Immature natural killer cell (primary cell): Measurements from ENCODE around the gene ADAMTSL1. TPM values are rescaled to one million over a fixed set of nuclear protein-coding genes. Genes with fewer than 3 reads are reported as not detected.

Experiments used
- DNase-seq, 3 donors: peaks; one replicate each; pipeline ENCODE4 v3.0.0; 2022; ENCODE audit warnings: mixed read lengths in 1 of 3
- H3K27ac Mint-ChIP-seq, 6 donors: one replicate each; pipeline ENCODE4 v1.8.0; 2020; ENCODE audit warnings: mixed read lengths in 6 of 6, mild to moderate bottlenecking in 5 of 6, inconsistent platforms in 4 of 6, moderate library complexity in 3 of 6
- H3K27me3 Mint-ChIP-seq, 3 donors: one replicate each; pipeline ENCODE4 v1.8.0; 2020 to 2021; ENCODE audit warnings: low read depth in 3 of 3, mild to moderate bottlenecking in 3 of 3, mixed read lengths in 3 of 3, moderate library complexity in 3 of 3, inconsistent platforms in 1 of 3
- H3K36me3 Mint-ChIP-seq, 3 donors: one replicate each; pipeline ENCODE4 v1.8.0; 2020; ENCODE audit warnings: mixed read lengths in 3 of 3, inconsistent platforms in 2 of 3, mild to moderate bottlenecking in 2 of 3
- H3K4me1 Mint-ChIP-seq, 2 donors: one replicate each; pipeline ENCODE4 v1.8.0; 2020; ENCODE audit warnings: inconsistent platforms in 2 of 2, mild to moderate bottlenecking in 2 of 2, mixed read lengths in 2 of 2, moderate library complexity in 1 of 2
- H3K4me3 Mint-ChIP-seq, 5 donors: one replicate each; pipeline ENCODE4 v1.8.0; 2020; ENCODE audit warnings: mild to moderate bottlenecking in 5 of 5, mixed read lengths in 5 of 5, inconsistent platforms in 3 of 5, moderate library complexity in 3 of 5
- H3K9me3 Mint-ChIP-seq, 6 donors: one replicate each; pipeline ENCODE4 v1.8.0; 2020; ENCODE audit warnings: mild to moderate bottlenecking in 6 of 6, mixed read lengths in 6 of 6, inconsistent platforms in 4 of 6, moderate library complexity in 3 of 6
- polyA plus RNA-seq, 3 donors: library from polyadenylated mRNA; unstranded; fragments of 300-500 nt; fragmentation: Illumina TruSeq; gene quantifications; one replicate each; pipeline ENCODE4 v1.2.3, GENCODE V29; 2021

Gene ADAMTSL1
- polyA plus RNA-seq, 3 donors from 2014 or later = not detected

GRCh38 chr9:18623221-18624079 lies 149.5 kb downstream of the ADAMTSL1 start:
- Mint-ChIP-seq H3K36me3 (no peaks in the 10 kb centered on the region), H3K4me1 (no peaks in the 10 kb centered on the region), H3K9me3 (peaks cover 0 to 5% (median 2%) of the 10 kb centered on the region in 6 donors), H3K4me3 (no peak overlapping the region), H3K27ac (no peak overlapping the region), H3K27me3 (peaks cover 0 to 2% (median 0%) of the 10 kb centered on the region in 3 donors)
- no peak for DNase-seq

DNA sequence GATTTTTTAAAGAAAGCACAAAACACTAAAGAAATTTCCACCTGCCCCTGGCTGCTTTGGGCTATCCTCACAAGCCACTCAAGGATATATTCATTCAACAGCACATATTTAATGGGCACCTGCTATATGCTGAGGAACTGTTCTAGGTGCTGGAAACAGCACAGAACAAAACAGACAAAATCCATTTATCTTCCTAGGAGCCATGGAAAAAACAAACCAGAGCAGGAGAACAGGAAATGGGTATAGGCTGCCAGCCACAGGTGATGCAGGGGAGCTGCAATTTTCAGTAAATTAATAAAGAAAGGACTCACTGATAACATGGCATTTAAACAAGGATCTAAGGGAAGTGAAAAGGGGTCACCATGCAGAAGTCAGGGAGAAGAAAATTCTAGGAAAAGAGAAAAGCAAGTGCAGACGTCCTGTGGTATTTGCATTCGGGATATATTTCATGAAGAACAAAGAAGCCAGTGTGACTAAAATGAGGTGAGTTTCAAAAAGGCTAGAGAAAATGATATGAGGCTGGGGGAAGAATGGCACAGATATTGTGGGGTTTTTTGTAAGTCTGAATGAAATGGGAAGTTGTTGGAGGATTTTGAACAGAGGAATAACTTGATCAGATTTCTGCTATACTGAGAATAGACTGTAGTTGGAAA lies 152.2 kb downstream of the ADAMTSL1 start:
- Mint-ChIP-seq H3K27ac (no peak overlapping the region), H3K36me3 (no peaks in the 10 kb centered on the region), H3K27me3 (peaks cover 2 to 3% (median 2%) of the 10 kb centered on the region in 3 donors), H3K4me1 (no peaks in the 10 kb centered on the region), H3K9me3 (peaks cover 0 to 7% (median 3%) of the 10 kb centered on the region in 6 donors), H3K4me3 (no peak overlapping the region)
- DNase-seq = no peak

DNA sequence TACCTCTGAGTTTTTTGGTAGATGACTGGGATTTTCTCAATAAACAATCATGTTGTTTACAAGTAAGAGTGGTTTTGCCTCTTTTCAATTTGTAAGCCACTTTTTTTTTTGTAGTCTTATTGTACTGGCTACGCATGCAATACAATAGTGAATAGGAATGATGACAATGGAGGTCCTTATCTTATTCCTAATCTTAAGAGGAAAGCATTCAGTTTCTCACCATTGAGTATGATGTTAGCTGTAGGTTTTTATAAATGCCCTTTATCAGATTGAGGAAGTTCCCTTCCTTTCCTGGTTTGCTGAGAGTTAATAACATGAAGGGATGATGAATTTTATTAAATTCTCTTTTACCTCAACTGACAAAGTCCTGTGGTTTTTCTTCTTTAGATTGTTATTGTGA lies 155.2 kb downstream of the ADAMTSL1 start:
- H3K27me3 Mint-ChIP-seq = peaks cover 0 to 5% (median 2%) of the 10 kb centered on the region in 3 donors
- no peaks in the 10 kb centered on the region for H3K36me3 Mint-ChIP-seq
- no peak overlapping the region for H3K4me3 Mint-ChIP-seq
- DNase-seq = no peak
- H3K27ac Mint-ChIP-seq = no peak overlapping the region
- H3K9me3 Mint-ChIP-seq = peaks cover 0 to 7% (median 0%) of the 10 kb centered on the region in 6 donors
- H3K4me1 Mint-ChIP-seq = no peaks in the 10 kb centered on the region

- Mint-ChIP-seq H3K36me3 (no peaks in the 10 kb centered on the region), H3K27me3 (peaks cover 0 to 5% (median 2%) of the 10 kb centered on the region in 3 donors), H3K27ac (no peak overlapping the region), H3K4me3 (no peak overlapping the region), H3K4me1 (no peaks in the 10 kb centered on the region), H3K9me3 (peaks cover 0 to 13% (median 0%) of the 10 kb centered on the region in 6 donors)
- DNase-seq = no peak
Measured at GRCh38 chr9:18632632-18633403, 158.9 kb downstream of the ADAMTSL1 start.

DNA sequence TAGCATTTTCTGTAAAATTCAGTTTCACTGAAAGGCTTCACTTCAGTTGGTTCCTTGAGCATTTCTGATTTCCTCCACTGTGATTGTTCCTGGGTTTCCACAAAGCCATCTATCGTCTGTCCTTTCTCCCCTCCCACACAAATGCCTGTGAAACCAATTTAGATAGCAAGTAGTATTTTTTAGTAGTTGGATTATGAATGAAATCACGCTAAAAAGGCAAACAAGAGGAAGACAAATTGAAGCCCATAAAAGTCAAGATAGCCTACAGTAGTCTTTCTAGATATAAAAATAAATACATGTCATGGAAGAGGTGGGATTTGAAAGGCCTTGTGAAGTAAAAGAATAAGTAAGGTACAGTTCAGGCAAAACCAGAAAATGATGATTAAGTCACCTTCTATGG lies 162.8 kb downstream of the ADAMTSL1 start:
- no peak overlapping the region for H3K27ac Mint-ChIP-seq
- DNase-seq = no peak
- peaks cover 0 to 6% (median 0%) of the 10 kb centered on the region in 3 donors for H3K27me3 Mint-ChIP-seq
- no peak overlapping the region for H3K4me3 Mint-ChIP-seq
- no peaks in the 10 kb centered on the region for H3K36me3 Mint-ChIP-seq
- H3K9me3 Mint-ChIP-seq = peaks cover 0 to 6% (median 0%) of the 10 kb centered on the region in 6 donors
- H3K4me1 Mint-ChIP-seq = no peaks in the 10 kb centered on the region

DNA sequence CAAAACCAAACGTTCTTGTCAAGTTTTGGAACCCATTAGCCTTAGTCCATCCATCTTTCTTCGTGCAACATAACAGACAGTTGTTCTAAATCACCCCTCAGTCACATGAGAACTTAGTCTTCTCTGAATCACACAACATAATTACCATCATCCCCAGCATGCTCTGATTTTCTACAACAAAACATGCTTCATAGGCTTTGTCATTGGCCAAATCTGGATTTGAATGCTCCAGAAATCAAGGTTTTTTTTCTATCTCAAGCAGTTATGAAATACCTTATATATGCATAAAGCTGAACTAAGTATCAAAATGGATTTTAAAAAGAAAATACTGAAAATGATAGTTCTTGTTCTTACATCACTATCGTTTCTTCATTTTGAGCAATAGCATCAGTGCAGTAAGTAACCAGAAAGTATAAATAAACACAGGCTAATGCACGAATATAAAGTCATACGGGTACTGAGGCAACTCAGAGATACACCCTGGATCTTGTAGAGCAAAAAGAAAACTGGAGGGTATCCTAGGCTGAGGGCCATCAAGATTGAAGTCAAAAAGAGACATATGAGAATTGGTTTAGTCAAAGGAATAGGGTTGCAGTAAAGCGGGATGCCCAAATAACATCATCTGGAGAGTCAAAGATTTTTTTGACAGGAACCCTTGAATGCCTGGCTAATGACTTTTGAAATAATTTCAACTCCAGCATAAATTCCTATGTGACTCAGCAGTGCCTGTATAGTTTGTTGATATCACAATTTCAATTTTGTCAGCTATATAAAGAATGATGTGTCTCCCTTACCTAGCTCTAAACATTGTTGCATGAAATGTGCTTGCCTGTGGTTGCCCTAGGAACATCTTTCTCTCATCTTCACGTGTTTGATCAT lies 164.7 kb downstream of the ADAMTSL1 start:
- H3K9me3 Mint-ChIP-seq = peaks cover 0 to 6% (median 1%) of the 10 kb centered on the region in 6 donors
- DNase-seq = no peak
- H3K27ac Mint-ChIP-seq = no peak overlapping the region
- H3K4me1 Mint-ChIP-seq = no peaks in the 10 kb centered on the region
- peaks cover 0 to 3% (median 0%) of the 10 kb centered on the region in 3 donors for H3K27me3 Mint-ChIP-seq
- no peak overlapping the region for H3K4me3 Mint-ChIP-seq
- no peaks in the 10 kb centered on the region for H3K36me3 Mint-ChIP-seq

GRCh38 chr9:18639911-18640310 lies 166.0 kb downstream of the ADAMTSL1 start:
- no peaks in the 10 kb centered on the region for H3K4me1 Mint-ChIP-seq
- no peak overlapping the region for H3K4me3 Mint-ChIP-seq
- H3K27me3 Mint-ChIP-seq = peaks cover 0 to 3% (median 0%) of the 10 kb centered on the region in 3 donors
- H3K27ac Mint-ChIP-seq = no peak overlapping the region
- no peaks in the 10 kb centered on the region for H3K36me3 Mint-ChIP-seq
- no peak for DNase-seq
- peaks cover 0 to 6% (median 1%) of the 10 kb centered on the region in 6 donors for H3K9me3 Mint-ChIP-seq

GRCh38 chr9:18658804-18659705 lies 185.1 kb downstream of the ADAMTSL1 start:
- no peaks in the 10 kb centered on the region for H3K9me3 Mint-ChIP-seq
- H3K4me3 Mint-ChIP-seq = no peak overlapping the region
- no peak for DNase-seq
- no peaks in the 10 kb centered on the region for H3K36me3 Mint-ChIP-seq
- peaks cover 0 to 4% (median 0%) of the 10 kb centered on the region in 3 donors for H3K27me3 Mint-ChIP-seq
- H3K4me1 Mint-ChIP-seq = no peaks in the 10 kb centered on the region
- no peak overlapping the region for H3K27ac Mint-ChIP-seq

GRCh38 chr9:18660001-18660400 lies 186.0 kb downstream of the ADAMTSL1 start:
- no peak for DNase-seq
- no peak overlapping the region for H3K27ac Mint-ChIP-seq
- H3K4me1 Mint-ChIP-seq = no peaks in the 10 kb centered on the region
- H3K4me3 Mint-ChIP-seq = no peak overlapping the region
- H3K27me3 Mint-ChIP-seq = peaks cover 0 to 4% (median 0%) of the 10 kb centered on the region in 3 donors
- H3K9me3 Mint-ChIP-seq = no peaks in the 10 kb centered on the region
- H3K36me3 Mint-ChIP-seq = no peaks in the 10 kb centered on the region

DNA sequence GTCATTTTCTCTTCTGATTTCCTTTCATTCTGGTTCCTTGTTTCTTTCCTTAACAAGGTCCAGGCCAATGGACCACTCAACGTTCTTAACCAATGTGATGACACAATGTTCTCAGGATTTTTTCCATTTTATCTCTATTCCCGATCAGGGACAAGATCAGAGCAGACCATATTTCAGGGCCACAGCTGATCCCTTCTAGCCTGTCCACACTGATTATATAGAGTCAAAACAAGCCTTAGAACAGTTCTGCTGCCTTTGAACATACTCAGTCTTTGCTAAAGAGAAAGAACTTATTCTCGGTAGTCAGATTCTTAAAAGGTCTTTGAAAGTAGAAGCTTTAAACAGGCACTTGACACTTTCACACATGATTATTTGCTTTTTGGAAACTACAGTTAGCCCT lies 188.4 kb downstream of the ADAMTSL1 start:
- H3K36me3 Mint-ChIP-seq = no peaks in the 10 kb centered on the region
- no peak for DNase-seq
- H3K27me3 Mint-ChIP-seq = peaks cover 0 to 1% (median 0%) of the 10 kb centered on the region in 3 donors
- H3K27ac Mint-ChIP-seq = no peak overlapping the region
- H3K4me3 Mint-ChIP-seq = no peak overlapping the region
- H3K4me1 Mint-ChIP-seq = no peaks in the 10 kb centered on the region
- H3K9me3 Mint-ChIP-seq = peaks cover 0 to 3% (median 0%) of the 10 kb centered on the region in 6 donors

GRCh38 chr9:18665947-18666346 lies 192.0 kb downstream of the ADAMTSL1 start:
- H3K4me1 Mint-ChIP-seq = no peaks in the 10 kb centered on the region
- H3K4me3 Mint-ChIP-seq = no peak overlapping the region
- DNase-seq = no peak
- H3K36me3 Mint-ChIP-seq = no peaks in the 10 kb centered on the region
- no peak overlapping the region for H3K27ac Mint-ChIP-seq
- peaks cover 0 to 3% (median 0%) of the 10 kb centered on the region in 6 donors for H3K9me3 Mint-ChIP-seq
- peaks cover 0 to 2% (median 0%) of the 10 kb centered on the region in 3 donors for H3K27me3 Mint-ChIP-seq

DNA sequence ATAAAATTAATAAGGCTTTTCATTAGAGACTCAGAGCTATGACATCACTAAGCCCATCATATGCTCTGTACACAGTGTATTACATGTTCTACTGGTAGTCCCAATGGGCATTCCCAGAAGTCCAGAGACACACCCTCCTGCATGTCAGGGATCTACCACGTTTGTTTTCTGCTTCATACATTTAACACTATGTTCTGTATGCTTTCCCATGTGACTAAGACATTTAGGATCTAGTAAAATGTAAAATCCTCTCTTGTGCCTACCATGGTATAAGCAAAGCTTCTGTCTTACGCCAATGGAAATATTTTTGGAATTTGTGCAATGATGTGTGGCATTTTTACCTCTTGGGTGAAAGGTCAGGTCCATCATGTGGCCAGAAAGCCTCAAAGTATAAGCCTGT lies 192.4 kb downstream of the ADAMTSL1 start:
- Mint-ChIP-seq H3K36me3 (no peaks in the 10 kb centered on the region), H3K27ac (no peak overlapping the region), H3K4me1 (no peaks in the 10 kb centered on the region), H3K9me3 (peaks cover 0 to 3% (median 2%) of the 10 kb centered on the region in 6 donors), H3K27me3 (peaks cover 0 to 4% (median 0%) of the 10 kb centered on the region in 3 donors), H3K4me3 (no peak overlapping the region)
- no peak for DNase-seq
